Measurements from ENCODE around the gene ABCC4. TPM values are rescaled to one million over a fixed set of nuclear protein-coding genes. Genes with fewer than 3 reads are reported as not detected.

Gene ABCC4
- total RNA-seq, 6 experiments from 2014 or later: 1.1 to 4.9 (median 3.8) TPM

GRCh38 chr13:95226932-95227695 is 74.1 kb downstream of the ABCC4 start:
- H3K4me1 ChIP-seq: no peaks in the 10 kb centered on the region
- intact Hi-C loops (cut with DNase I): no loop called here
- no peak for DNase-seq
- H3K27ac ChIP-seq: no peak overlapping the region
- peak in 3 of 4 donors; percentile 52 to 73 (median 61) for ATAC-seq
- 38% methylated on average over 4 of the region's 4 CpGs for WGBS (ENCODE audit: insufficient coverage, low coverage, low lambda C conversion rate, missing lambda C conversion rate)
- no peak overlapping the region for H3K4me3 ChIP-seq
- TF ChIP-seq POLR2A (IDR thresholded peaks at IDR 0.05) (no peak), CTCF (IDR thresholded peaks at IDR 0.05) (no peak)
- no peaks in the 10 kb centered on the region for H3K9me3 ChIP-seq
- no peaks in the 10 kb centered on the region for H3K36me3 ChIP-seq
- H3K27me3 ChIP-seq: no peaks in the 10 kb centered on the region

GRCh38 chr13:95226476-95226875 is 74.8 kb downstream of the ABCC4 start:
- no peak for DNase-seq
- no peaks in the 10 kb centered on the region for H3K36me3 ChIP-seq
- intact Hi-C loops (cut with DNase I): no loop called here
- no peak for TF ChIP-seq POLR2A (IDR thresholded peaks at IDR 0.05)
- TF ChIP-seq CTCF (IDR thresholded peaks at IDR 0.05): no peak
- 89% methylated on average over 3 of the region's 5 CpGs for WGBS (ENCODE audit: insufficient coverage, low coverage, low lambda C conversion rate, missing lambda C conversion rate)
- no peak for ATAC-seq
- no peak overlapping the region for H3K4me3 ChIP-seq
- H3K27me3 ChIP-seq: no peaks in the 10 kb centered on the region
- no peaks in the 10 kb centered on the region for H3K4me1 ChIP-seq
- H3K9me3 ChIP-seq: no peaks in the 10 kb centered on the region
- no peak overlapping the region for H3K27ac ChIP-seq

- no peak overlapping the region for H3K27ac ChIP-seq
- no peak overlapping the region for H3K4me3 ChIP-seq
- no peak for TF ChIP-seq POLR2A (IDR thresholded peaks at IDR 0.05)
- no peak for TF ChIP-seq CTCF (IDR thresholded peaks at IDR 0.05)
- no peaks in the 10 kb centered on the region for H3K4me1 ChIP-seq
- intact Hi-C loops (cut with DNase I): no loop called here
- no peak for DNase-seq
- no peak for ATAC-seq
- H3K36me3 ChIP-seq: no peaks in the 10 kb centered on the region
- no peaks in the 10 kb centered on the region for H3K9me3 ChIP-seq
- H3K27me3 ChIP-seq: no peaks in the 10 kb centered on the region
These were observed 75.2 kb downstream of the ABCC4 start for GRCh38 chr13:95226050-95226449.

- WGBS (ENCODE audit: insufficient coverage, low coverage, low lambda C conversion rate, missing lambda C conversion rate): 100% methylated on average over 2 of the region's 2 CpGs
- intact Hi-C loops (cut with DNase I): no loop called here
- Histone ChIP-seq H3K9me3 (no peaks in the 10 kb centered on the region), H3K36me3 (no peaks in the 10 kb centered on the region), H3K27ac (no peak overlapping the region), H3K4me1 (no peaks in the 10 kb centered on the region), H3K4me3 (no peak overlapping the region), H3K27me3 (no peaks in the 10 kb centered on the region)
- TF ChIP-seq CTCF (IDR thresholded peaks at IDR 0.05) (no peak), POLR2A (IDR thresholded peaks at IDR 0.05) (no peak)
- ATAC-seq (no peak), DNase-seq (no peak)
These were observed 77.2 kb downstream of the ABCC4 start for GRCh38 chr13:95224064-95224463.

- H3K36me3 ChIP-seq: no peaks in the 10 kb centered on the region
- intact Hi-C loops (cut with DNase I): no loop called here
- H3K4me1 ChIP-seq: no peaks in the 10 kb centered on the region
- 85% methylated on average over 4 of the region's 4 CpGs for WGBS (ENCODE audit: insufficient coverage, low coverage, low lambda C conversion rate, missing lambda C conversion rate)
- TF ChIP-seq CTCF (IDR thresholded peaks at IDR 0.05): no peak
- no peak for TF ChIP-seq POLR2A (IDR thresholded peaks at IDR 0.05)
- no peaks in the 10 kb centered on the region for H3K9me3 ChIP-seq
- ATAC-seq (no peak), DNase-seq (no peak)
- no peak overlapping the region for H3K27ac ChIP-seq
- no peaks in the 10 kb centered on the region for H3K27me3 ChIP-seq
- H3K4me3 ChIP-seq: no peak overlapping the region
These were observed 78.6 kb downstream of the ABCC4 start for GRCh38 chr13:95222733-95223018.
